HepG2 (cell line): ENCODE results near the gene EPHA2. TPM values are rescaled to one million over a fixed set of nuclear protein-coding genes. Genes with fewer than 3 reads are reported as not detected.

Experiments
- ATAC-seq: fragments of 200-7000 bp; cut with Tn5 transposase; 3 replicates; pipeline ENCODE4 v1.9.1; 2020; ENCODE audit warnings: mild to moderate bottlenecking, moderate library complexity
- BruUV-seq: library from RNA; stranded (reverse); fragments of 400-500 nt; replicated peaks from 2 replicates; lab custom pipeline; 2021; lab: Mats Ljungman, UMichigan
- CTCF ChIA-PET: fragments of 300-600 bp; formaldehyde crosslinking; extraction: SDS; loops from one replicate; lab custom pipeline; 2021; ENCODE audit warnings: low total read pairs, inconsistent platforms, low intra/inter-chr PET ratio; lab: Yijun Ruan, JAX
- POLR2A ChIA-PET: fragments of 350-600 bp; sonication (Branson Sonifier 250); formaldehyde crosslinking; loops from one replicate; lab custom pipeline; 2020; ENCODE audit warnings: antibody characterized with exemption, inconsistent platforms; lab: Yijun Ruan, JAX
- DNase-seq: peaks from one replicate; pipeline ENCODE4 v3.0.0-alpha.2; 2015; ENCODE audit warnings: low spot score
- FAIRE-seq: peaks from 3 replicates; lab custom pipeline; 2011; peaks lifted over from hg19 to GRCh38; lab: Jason Lieb, UNC
- H2AFZ ChIP-seq: one replicate; pipeline ENCODE4 v1.6.1; 2011; ENCODE audit warnings: low read length, inconsistent platforms
- H3K27ac ChIP-seq: fragments of 300-600 bp; 3 replicates; pipeline ENCODE4 v1.8.0; 2011; ENCODE audit warnings: mixed run types, mild to moderate bottlenecking, mixed read lengths, low read length, inconsistent platforms; ENCODE audit not compliant: insufficient read depth; ENCODE audit errors: extremely low read length
- H3K27me3 ChIP-seq, 2 experiments: fragments of 200-600 bp in 1 of 2; 2 replicates in 1 of 2; 3 replicates in 1 of 2; pipeline versions ENCODE4 v1.6.0 to v1.8.0; 2011; ENCODE audit warnings: low read length in 2 of 2, mild to moderate bottlenecking in 2 of 2, moderate library complexity in 2 of 2, inconsistent platforms in 1 of 2; ENCODE audit not compliant: insufficient read depth in 2 of 2, control insufficient read depth in 1 of 2
- H3K36me3 ChIP-seq, 2 experiments: fragments of 200-600 bp in 1 of 2; replicated peaks in 1 of 2; 2 replicates in 1 of 2; 3 replicates in 1 of 2; pipeline versions ENCODE4 v1.5.1 to v1.8.0; 2011; ENCODE audit warnings: low read length in 2 of 2, inconsistent platforms in 1 of 2; ENCODE audit not compliant: insufficient read depth in 2 of 2, control insufficient read depth in 1 of 2
- H3K4me1 ChIP-seq: 2 replicates; pipeline ENCODE4 v1.5.1; 2012; ENCODE audit warnings: low read length, inconsistent platforms; ENCODE audit not compliant: insufficient read depth
- H3K4me2 ChIP-seq: 2 replicates; pipeline ENCODE4 v1.6.0; 2011; ENCODE audit warnings: low read depth, low read length, inconsistent platforms
- H3K4me3 ChIP-seq, 3 experiments: fragments of 200-600 bp in 1 of 3; sonication (generic), shearing (Covaris generic) in 1 of 3; replicated peaks in 1 of 3; 2 replicates each; pipeline ENCODE4 v1.5.1; 2011 to 2016; ENCODE audit warnings: low read length in 3 of 3, inconsistent platforms in 2 of 3, low read depth in 2 of 3, mild to moderate bottlenecking in 2 of 3, control low read depth in 1 of 3, mixed read lengths in 1 of 3; ENCODE audit not compliant: insufficient read depth in 1 of 3
- H3K79me2 ChIP-seq: one replicate; pipeline ENCODE4 v1.6.1; 2011; ENCODE audit warnings: low read length, inconsistent platforms; ENCODE audit not compliant: insufficient read depth
- H3K9ac ChIP-seq: 2 replicates; pipeline ENCODE4 v1.6.0; 2011; ENCODE audit warnings: mild to moderate bottlenecking, low read depth, low read length, inconsistent platforms; ENCODE audit not compliant: insufficient read depth
- H3K9me3 ChIP-seq: 2 replicates; pipeline ENCODE4 v1.5.1; 2012; ENCODE audit warnings: mild to moderate bottlenecking, low read length
- H4K20me1 ChIP-seq: 2 replicates; pipeline ENCODE4 v1.6.0; 2011; ENCODE audit warnings: inconsistent platforms, mild to moderate bottlenecking, low read length, moderate library complexity; ENCODE audit not compliant: insufficient read depth
- GABPA ChIP-seq, 2 experiments: IDR thresholded peaks; 2 replicates each; pipeline ENCODE4 v1.6.1; 2011 to 2016; ENCODE audit warnings: low read depth in 2 of 2, low read length in 1 of 2, missing biosample characterization in 1 of 2, missing genetic modification characterization in 1 of 2
- KDM5A ChIP-seq: fragments of 200-600 bp; sonication (generic); IDR thresholded peaks from 2 replicates; pipeline ENCODE4 v1.7.0; 2018; ENCODE audit warnings: antibody characterized with exemption, mild to moderate bottlenecking, low read length, borderline replicate concordance
- MLLT10 ChIP-seq: sonication (generic); formaldehyde crosslinking; IDR thresholded peaks from 2 replicates; pipeline ENCODE4 v1.4.0; 2020; ENCODE audit warnings: missing genetic modification reagents
- ONECUT2 ChIP-seq: sonication (generic); formaldehyde crosslinking; IDR thresholded peaks from 2 replicates; pipeline ENCODE4 v1.4.0; 2020; ENCODE audit warnings: missing genetic modification reagents
- POLR2A ChIP-seq, 2 experiments: IDR thresholded peaks; 2 replicates each; pipeline ENCODE4 v1.6.1; 2011; ENCODE audit warnings: low read depth in 2 of 2, low read length in 2 of 2, mild to moderate bottlenecking in 1 of 2, moderate library complexity in 1 of 2; ENCODE audit not compliant: insufficient read depth in 1 of 2
- PRPF4 ChIP-seq: fragments of 200-400 bp; formaldehyde crosslinking; IDR thresholded peaks from 2 replicates; pipeline ENCODE4 v1.6.1; 2016; ENCODE audit warnings: low read length, low read depth; ENCODE audit not compliant: poor library complexity, severe bottlenecking
- SMARCE1 ChIP-seq: fragments of 450-650 bp; IDR thresholded peaks from 2 replicates; pipeline ENCODE4 v1.6.1; 2017; ENCODE audit warnings: borderline replicate concordance
- ZBTB3 ChIP-seq: sonication (generic); formaldehyde crosslinking; IDR thresholded peaks from 2 replicates; pipeline ENCODE4 v1.4.0; 2020; ENCODE audit warnings: low read depth, mild to moderate bottlenecking, moderate library complexity, missing genetic modification reagents, borderline replicate concordance
- ZNF138 ChIP-seq: sonication (generic); formaldehyde crosslinking; IDR thresholded peaks from 2 replicates; pipeline ENCODE4 v1.5.0; 2020; ENCODE audit warnings: mild to moderate bottlenecking, low read depth, missing genetic modification reagents
- ZNF441 ChIP-seq: sonication (generic); formaldehyde crosslinking; IDR thresholded peaks from 2 replicates; pipeline ENCODE4 v1.7.0; 2021; ENCODE audit warnings: missing genetic modification reagents, borderline replicate concordance
- ZSCAN12 ChIP-seq: sonication (generic); formaldehyde crosslinking; IDR thresholded peaks from 2 replicates; pipeline ENCODE4 v1.9.0; 2021; ENCODE audit warnings: mild to moderate bottlenecking, missing genetic modification reagents
- WGBS: methylation state at CpG from one replicate; pipeline ENCODE4 v1.1.6; 2017; ENCODE audit warnings: low lambda C conversion rate; 5-methylcytosine and 5-hydroxymethylcytosine counted together
- in situ Hi-C: cut with HindIII; loops from 2 replicates; pipeline ENCODE4 v1.10.0; 2017; ENCODE audit warnings: low pct_unique_long_range_greater_than_20kb; ENCODE audit not compliant: extremely low pct_ligation_motif_present
- intact Hi-C: fragments of 100-400 bp; cut with micrococcal nuclease; formaldehyde crosslinking; loops from one replicate; pipeline ENCODE4 v1.10.0; 2022; ENCODE audit not compliant: unreplicated experiment
- polyA plus RNA-seq, 8 experiments: library from polyadenylated mRNA; depleted of rRNA in 3 of 8; stranded (reverse) in 7 of 8; unstranded in 1 of 8; fragments of >200 nt; fragmentation: Illumina TruSeq in 4 of 8; extraction: Trizol in 4 of 8; gene quantifications; 2 replicates each; pipeline versions ENCODE4 v1.2.1 to v1.2.3, GENCODE V29; 2011 to 2016; ENCODE audit warnings: low read depth in 4 of 8, missing spikeins in 1 of 8, mixed read lengths in 1 of 8; ENCODE audit not compliant: insufficient read depth in 1 of 8
- total RNA-seq, 5 experiments: library from RNA; depleted of rRNA; stranded (reverse); fragments of >200 nt; fragmentation: Illumina TruSeq; extraction: Trizol; gene quantifications; 2 replicates each; pipeline ENCODE4 v1.2.3, GENCODE V29; 2016; ENCODE audit warnings: low read depth in 1 of 5
- TF ChIP-seq, protein P1 (sequence below): sonication (generic); formaldehyde crosslinking; IDR thresholded peaks from one replicate; pipeline ENCODE4 v1.5.1; 2020; ENCODE audit warnings: mild to moderate bottlenecking, missing genetic modification reagents; ENCODE audit errors: not compliant biosample characterization
- TF ChIP-seq, protein P2 (sequence below): IDR thresholded peaks from 2 replicates; pipeline ENCODE4 v1.6.1; 2012; ENCODE audit warnings: inconsistent platforms
- TF ChIP-seq, protein P3 (sequence below): sonication (generic); formaldehyde crosslinking; conservative IDR thresholded peaks from 2 replicates; pipeline ENCODE4 v1.4.0; 2020; ENCODE audit warnings: missing genetic modification reagents

EPHA2 gene
- total and polyA plus RNA-seq, 2 of the 13 experiments (the other 11 are each of a cell fraction or from before 2014, with no cell fraction given): 33.6 to 53.6 TPM

DNA sequence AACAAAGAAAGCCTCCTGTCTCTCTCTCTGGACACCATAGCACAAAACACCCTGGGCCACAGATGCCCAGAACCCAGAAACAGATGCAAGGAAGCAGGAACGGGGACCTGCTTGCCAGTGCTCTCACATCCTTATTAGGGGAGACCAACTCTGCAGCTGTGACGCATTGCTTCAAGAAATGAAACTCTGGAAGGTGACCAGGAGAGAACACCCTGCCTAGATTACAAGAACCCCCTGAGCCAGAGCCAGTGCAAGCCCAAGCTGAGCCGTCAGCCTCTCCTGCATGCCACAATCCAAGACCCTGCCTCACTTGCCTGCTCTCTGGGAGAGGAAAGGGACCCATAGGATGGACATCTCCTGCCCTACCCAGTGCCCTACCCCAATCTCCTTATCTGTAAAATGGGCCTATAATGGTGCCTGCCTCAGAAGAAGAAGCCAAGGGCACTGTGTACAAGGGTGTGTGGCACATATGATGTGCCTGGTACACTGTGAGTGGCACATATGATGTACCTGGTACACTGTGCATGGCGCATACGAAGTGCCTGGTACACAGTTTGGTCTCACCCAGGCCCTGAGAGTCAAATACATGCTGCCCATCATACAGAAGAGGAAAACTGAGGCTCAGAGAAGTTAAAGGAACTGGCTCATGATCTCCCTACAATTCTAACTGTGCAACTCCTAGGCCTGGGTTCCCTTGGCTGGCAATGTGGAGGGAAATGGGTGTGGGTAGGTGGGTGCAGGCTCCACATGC, 65.6 kb downstream of the EPHA2 start:
- no peak overlapping the region for H3K4me3 ChIP-seq
- no peaks in the 10 kb centered on the region for H4K20me1 ChIP-seq
- no peak overlapping the region for H3K9ac ChIP-seq
- ChIA-PET POLR2A (no interaction called here), CTCF (no interaction called here)
- no peaks in the 10 kb centered on the region for H3K9me3 ChIP-seq
- in situ Hi-C loops (no loop called here), intact Hi-C loops (no loop called here)
- no peaks in the 10 kb centered on the region for H3K36me3 ChIP-seq
- H3K4me2 ChIP-seq: no peak overlapping the region
- DNase-seq (no peak), FAIRE-seq (no peak), ATAC-seq (no peak)
- 8% methylated on average over 4 of the region's 5 CpGs for WGBS
- H3K27ac ChIP-seq: no peak overlapping the region
- peaks cover 2 to 64% of the 10 kb centered on the region in 2 experiments; a peak in 4 of 5 replicates for H3K27me3 ChIP-seq
- no TSS peak for BruUV-seq
- peaks cover 53% of the 10 kb centered on the region for H3K4me1 ChIP-seq
- H3K79me2 ChIP-seq: no peaks in the 10 kb centered on the region
- no peak overlapping the region for H2AFZ ChIP-seq
- TF ChIP-seq KDM5A (no peak), ONECUT2 (CRISPR knock-in tag) (no peak), PRPF4 (no peak), ZBTB3 (CRISPR knock-in tag) (no peak), POLR2A (IDR thresholded peaks at IDR 0.05; ENCODE audit: insufficient read depth in 1 of 2, low read depth in 2 of 2, low read length in 2 of 2) (no peak), ZSCAN12 (CRISPR knock-in tag) (no peak), SMARCE1 (no peak), MLLT10 (no peak), ZNF441 (CRISPR knock-in tag) (no peak), ZNF138 (CRISPR knock-in tag) (no peak), GABPA (IDR thresholded peaks at IDR 0.05; ENCODE audit: low read depth, low read length) (no peak), GABPA (CRISPR knock-in tag; IDR thresholded peaks at IDR 0.05; ENCODE audit: low read depth) (no peak)
- TF ChIP-seq, protein P1, sequence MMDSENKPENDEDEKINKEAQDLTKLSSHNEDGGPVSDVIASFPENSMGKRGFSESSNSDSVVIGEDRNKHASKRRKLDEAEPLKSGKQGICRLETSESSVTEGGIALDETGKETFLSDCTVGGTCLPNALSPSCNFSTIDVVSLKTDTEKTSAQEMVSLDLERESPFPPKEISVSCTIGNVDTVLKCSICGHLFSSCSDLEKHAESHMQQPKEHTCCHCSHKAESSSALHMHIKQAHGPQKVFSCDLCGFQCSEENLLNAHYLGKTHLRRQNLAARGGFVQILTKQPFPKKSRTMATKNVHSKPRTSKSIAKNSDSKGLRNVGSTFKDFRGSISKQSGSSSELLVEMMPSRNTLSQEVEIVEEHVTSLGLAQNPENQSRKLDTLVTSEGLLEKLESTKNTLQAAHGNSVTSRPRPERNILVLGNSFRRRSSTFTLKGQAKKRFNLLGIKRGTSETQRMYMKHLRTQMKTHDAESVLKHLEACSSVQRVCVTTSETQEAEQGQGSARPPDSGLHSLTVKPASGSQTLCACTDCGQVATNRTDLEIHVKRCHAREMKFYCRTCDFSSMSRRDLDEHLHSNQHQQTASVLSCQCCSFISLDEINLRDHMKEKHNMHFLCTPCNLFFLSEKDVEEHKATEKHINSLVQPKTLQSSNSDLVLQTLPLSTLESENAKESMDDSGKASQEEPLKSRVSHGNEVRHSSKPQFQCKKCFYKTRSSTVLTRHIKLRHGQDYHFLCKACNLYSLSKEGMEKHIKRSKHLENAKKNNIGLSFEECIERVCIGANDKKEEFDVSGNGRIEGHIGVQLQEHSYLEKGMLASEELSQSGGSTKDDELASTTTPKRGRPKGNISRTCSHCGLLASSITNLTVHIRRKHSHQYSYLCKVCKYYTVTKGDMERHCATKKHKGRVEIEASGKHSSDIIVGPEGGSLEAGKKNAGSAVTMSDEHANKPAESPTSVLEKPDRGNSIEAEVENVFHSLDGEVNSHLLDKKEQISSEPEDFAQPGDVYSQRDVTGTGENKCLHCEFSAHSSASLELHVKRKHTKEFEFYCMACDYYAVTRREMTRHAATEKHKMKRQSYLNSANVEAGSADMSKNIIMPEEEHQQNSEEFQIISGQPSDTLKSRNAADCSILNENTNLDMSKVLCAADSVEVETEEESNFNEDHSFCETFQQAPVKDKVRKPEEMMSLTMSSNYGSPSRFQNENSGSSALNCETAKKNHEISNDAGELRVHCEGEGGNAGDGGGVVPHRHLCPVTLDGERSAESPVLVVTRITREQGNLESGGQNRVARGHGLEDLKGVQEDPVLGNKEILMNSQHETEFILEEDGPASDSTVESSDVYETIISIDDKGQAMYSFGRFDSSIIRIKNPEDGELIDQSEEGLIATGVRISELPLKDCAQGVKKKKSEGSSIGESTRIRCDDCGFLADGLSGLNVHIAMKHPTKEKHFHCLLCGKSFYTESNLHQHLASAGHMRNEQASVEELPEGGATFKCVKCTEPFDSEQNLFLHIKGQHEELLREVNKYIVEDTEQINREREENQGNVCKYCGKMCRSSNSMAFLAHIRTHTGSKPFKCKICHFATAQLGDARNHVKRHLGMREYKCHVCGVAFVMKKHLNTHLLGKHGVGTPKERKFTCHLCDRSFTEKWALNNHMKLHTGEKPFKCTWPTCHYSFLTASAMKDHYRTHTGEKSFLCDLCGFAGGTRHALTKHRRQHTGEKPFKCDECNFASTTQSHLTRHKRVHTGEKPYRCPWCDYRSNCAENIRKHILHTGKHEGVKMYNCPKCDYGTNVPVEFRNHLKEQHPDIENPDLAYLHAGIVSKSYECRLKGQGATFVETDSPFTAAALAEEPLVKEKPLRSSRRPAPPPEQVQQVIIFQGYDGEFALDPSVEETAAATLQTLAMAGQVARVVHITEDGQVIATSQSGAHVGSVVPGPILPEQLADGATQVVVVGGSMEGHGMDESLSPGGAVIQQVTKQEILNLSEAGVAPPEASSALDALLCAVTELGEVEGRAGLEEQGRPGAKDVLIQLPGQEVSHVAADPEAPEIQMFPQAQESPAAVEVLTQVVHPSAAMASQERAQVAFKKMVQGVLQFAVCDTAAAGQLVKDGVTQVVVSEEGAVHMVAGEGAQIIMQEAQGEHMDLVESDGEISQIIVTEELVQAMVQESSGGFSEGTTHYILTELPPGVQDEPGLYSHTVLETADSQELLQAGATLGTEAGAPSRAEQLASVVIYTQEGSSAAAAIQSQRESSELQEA (CRISPR knock-in tag): no peak
- TF ChIP-seq, protein P2, sequence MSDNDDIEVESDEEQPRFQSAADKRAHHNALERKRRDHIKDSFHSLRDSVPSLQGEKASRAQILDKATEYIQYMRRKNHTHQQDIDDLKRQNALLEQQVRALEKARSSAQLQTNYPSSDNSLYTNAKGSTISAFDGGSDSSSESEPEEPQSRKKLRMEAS: no peak
- TF ChIP-seq, protein P3, sequence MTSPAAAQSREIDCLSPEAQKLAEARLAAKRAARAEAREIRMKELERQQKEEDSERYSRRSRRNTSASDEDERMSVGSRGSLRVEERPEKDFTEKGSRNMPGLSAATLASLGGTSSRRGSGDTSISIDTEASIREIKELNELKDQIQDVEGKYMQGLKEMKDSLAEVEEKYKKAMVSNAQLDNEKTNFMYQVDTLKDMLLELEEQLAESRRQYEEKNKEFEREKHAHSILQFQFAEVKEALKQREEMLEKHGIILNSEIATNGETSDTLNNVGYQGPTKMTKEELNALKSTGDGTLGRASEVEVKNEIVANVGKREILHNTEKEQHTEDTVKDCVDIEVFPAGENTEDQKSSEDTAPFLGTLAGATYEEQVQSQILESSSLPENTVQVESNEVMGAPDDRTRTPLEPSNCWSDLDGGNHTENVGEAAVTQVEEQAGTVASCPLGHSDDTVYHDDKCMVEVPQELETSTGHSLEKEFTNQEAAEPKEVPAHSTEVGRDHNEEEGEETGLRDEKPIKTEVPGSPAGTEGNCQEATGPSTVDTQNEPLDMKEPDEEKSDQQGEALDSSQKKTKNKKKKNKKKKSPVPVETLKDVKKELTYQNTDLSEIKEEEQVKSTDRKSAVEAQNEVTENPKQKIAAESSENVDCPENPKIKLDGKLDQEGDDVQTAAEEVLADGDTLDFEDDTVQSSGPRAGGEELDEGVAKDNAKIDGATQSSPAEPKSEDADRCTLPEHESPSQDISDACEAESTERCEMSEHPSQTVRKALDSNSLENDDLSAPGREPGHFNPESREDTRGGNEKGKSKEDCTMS (CRISPR knock-in tag): no peak
